Muscle of leg (tissue), 16 donors: ENCODE data around the gene RAMP1. TPM values are rescaled to one million over a fixed set of nuclear protein-coding genes. Genes with fewer than 3 reads are reported as not detected.

Source experiments
- DNase-seq: peaks from one replicate; pipeline ENCODE4 v3.0.0; 2013
- H3K27ac ChIP-seq: one replicate; pipeline ENCODE4 v1.5.1; 2013; ENCODE audit warnings: mild to moderate bottlenecking, low read length, control low read depth
- H3K27me3 ChIP-seq: one replicate; pipeline ENCODE4 v1.6.1; 2013; ENCODE audit warnings: low read length; ENCODE audit not compliant: control insufficient read depth, insufficient read depth
- H3K36me3 ChIP-seq: one replicate; pipeline ENCODE4 v1.6.1; 2013; ENCODE audit warnings: low read length; ENCODE audit not compliant: control insufficient read depth, insufficient read depth
- H3K4me1 ChIP-seq: one replicate; pipeline ENCODE4 v1.6.1; 2013; ENCODE audit warnings: low read length; ENCODE audit not compliant: control insufficient read depth, insufficient read depth
- H3K4me3 ChIP-seq: one replicate; pipeline ENCODE4 v1.5.1; 2013; ENCODE audit warnings: low read length, control low read depth
- H3K9me3 ChIP-seq: replicated peaks from 2 replicates; pipeline ENCODE4 v1.6.1; 2013; ENCODE audit warnings: low read depth, low read length; ENCODE audit not compliant: control insufficient read depth
- WGBS: methylation state at CpG from one replicate; pipeline ENCODE4 v1.1.5; 2013; ENCODE audit warnings: missing lambda C conversion rate; ENCODE audit not compliant: insufficient coverage; 5-methylcytosine and 5-hydroxymethylcytosine counted together
- long read RNA-seq, 11 donors: transcript quantifications; one replicate each; lab custom pipeline, GENCODE V29; 2026
- polyA plus RNA-seq, 8 donors: library from polyadenylated mRNA; unstranded; fragments of 120-200 nt; gene quantifications; one replicate each; pipeline versions ENCODE4 v1.2.1 to v1.2.3, GENCODE V29; 2013; ENCODE audit warnings: inconsistent platforms in 1 of 8, low replicate concordance in 1 of 8; ENCODE audit not compliant: insufficient read length in 8 of 8, insufficient read depth in 1 of 8
- total RNA-seq: library from RNA; stranded (reverse); fragments of 120-200 nt; gene quantifications from one replicate; pipeline ENCODE4 v1.2.4, GENCODE V29; 2013

RAMP1 gene
- total RNA-seq, result 41.5 TPM
- 10 to 100 TPM; 25.7 to 62.6 (median 43.2) TPM for polyA plus RNA-seq
- long read RNA-seq, donor 1, transcript RAMP1-201 (3 exons, 910 nt), result major isoform, 10 of 13 reads
- long read RNA-seq, donor 1, partial matches to known transcripts, result 0 of 13 reads
- long read RNA-seq, donor 1, other reads (novel, unspliced or antisense), result 0 of 13 reads
- long read RNA-seq, donor 2, partial matches to known transcripts, result 0 of 1 reads
- long read RNA-seq, donor 2, other reads (novel, unspliced or antisense), result 0 of 1 reads
- long read RNA-seq, donor 3, transcript RAMP1-201 (3 exons, 910 nt), result major isoform, 24 of 28 reads
- long read RNA-seq, donor 3, partial matches to known transcripts, result 0 of 28 reads
- long read RNA-seq, donor 3, other reads (novel, unspliced or antisense), result 0 of 28 reads
- long read RNA-seq, donor 4, transcript RAMP1-201 (3 exons, 910 nt), result major isoform, 16 of 18 reads
- long read RNA-seq, donor 4, partial matches to known transcripts, result 0 of 18 reads
- long read RNA-seq, donor 4, other reads (novel, unspliced or antisense), result 0 of 18 reads
- long read RNA-seq, donor 5, transcript RAMP1-202 (3 exons, 650 nt), result minor isoform, 13 of 68 reads
- long read RNA-seq, donor 5, transcript RAMP1-201 (3 exons, 910 nt), result major isoform, 54 of 68 reads
- long read RNA-seq, donor 5, partial matches to known transcripts, result 0 of 68 reads
- long read RNA-seq, donor 5, other reads (novel, unspliced or antisense), result 0 of 68 reads
- long read RNA-seq, donor 6, transcript RAMP1-202 (3 exons, 650 nt), result minor isoform, 11 of 66 reads
- long read RNA-seq, donor 6, transcript RAMP1-201 (3 exons, 910 nt), result major isoform, 50 of 66 reads
- long read RNA-seq, donor 6, partial matches to known transcripts, result 5 of 66 reads
- long read RNA-seq, donor 6, other reads (novel, unspliced or antisense), result 0 of 66 reads
- long read RNA-seq, donor 7, transcript RAMP1-201 (3 exons, 910 nt), result major isoform, 31 of 41 reads
- long read RNA-seq, donor 7, partial matches to known transcripts, result 6 of 41 reads
- long read RNA-seq, donor 7, other reads (novel, unspliced or antisense), result 0 of 41 reads
- long read RNA-seq, donor 8, transcript RAMP1-201 (3 exons, 910 nt), result major isoform, 12 of 14 reads
- long read RNA-seq, donor 8, partial matches to known transcripts, result 0 of 14 reads
- long read RNA-seq, donor 8, other reads (novel, unspliced or antisense), result 0 of 14 reads
- long read RNA-seq, donor 9, transcript RAMP1-201 (3 exons, 910 nt), result major isoform, 19 of 19 reads
- long read RNA-seq, donor 9, partial matches to known transcripts, result 0 of 19 reads
- long read RNA-seq, donor 9, other reads (novel, unspliced or antisense), result 0 of 19 reads
- long read RNA-seq, donor 10, transcript RAMP1-201 (3 exons, 910 nt), result major isoform, 33 of 37 reads
- long read RNA-seq, donor 10, partial matches to known transcripts, result 0 of 37 reads
- long read RNA-seq, donor 10, other reads (novel, unspliced or antisense), result 0 of 37 reads
- long read RNA-seq, donor 11, transcript RAMP1-201 (3 exons, 910 nt), result major isoform, 17 of 24 reads
- long read RNA-seq, donor 11, transcript RAMP1-202 (3 exons, 650 nt), result minor isoform, 7 of 24 reads
- long read RNA-seq, donor 11, partial matches to known transcripts, result 0 of 24 reads
- long read RNA-seq, donor 11, other reads (novel, unspliced or antisense), result 0 of 24 reads

DNA sequence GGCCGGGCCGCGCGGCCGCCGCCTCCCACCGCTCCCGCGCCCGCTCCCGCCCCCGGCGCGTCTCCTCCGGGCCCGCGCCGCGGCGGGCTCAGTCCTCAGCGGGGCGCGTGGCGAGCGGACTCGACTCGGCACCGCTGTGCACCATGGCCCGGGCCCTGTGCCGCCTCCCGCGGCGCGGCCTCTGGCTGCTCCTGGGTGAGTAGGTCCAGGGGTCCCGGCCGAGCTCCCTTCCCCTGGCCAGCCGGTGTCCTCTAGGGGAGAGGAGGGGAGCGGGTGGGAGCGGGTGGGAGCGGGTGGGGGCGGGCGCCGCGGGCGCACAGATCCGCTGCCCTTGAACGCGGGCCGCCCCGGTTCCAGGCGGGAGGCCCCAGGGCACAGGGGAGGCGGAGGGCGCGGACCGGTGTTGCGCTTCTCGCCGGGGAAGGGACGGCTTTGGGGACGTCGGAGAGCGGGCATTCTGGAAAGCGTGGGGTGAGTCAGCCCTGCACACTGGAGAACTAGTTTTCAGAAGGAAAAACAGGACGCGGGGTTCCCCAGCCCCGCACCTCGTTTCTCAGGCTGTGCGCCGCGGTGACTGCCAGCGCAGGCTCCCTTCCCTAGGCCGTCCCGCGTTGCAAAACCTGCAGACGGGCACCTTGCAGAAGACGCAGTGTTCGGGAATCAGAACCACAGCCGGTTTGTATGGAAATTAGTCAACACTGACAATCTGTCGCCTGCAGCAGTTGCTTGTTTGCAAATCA is at the start of gene RAMP1:
RAMP1 (plus strand) TSS at position 91 of the 740 bp plus-strand sequence; CDS start at position 144, 53 bp downstream.
- 2% methylated on average over 73 of the region's 79 CpGs for WGBS
- peaks cover 35% of the 10 kb centered on the region for H3K27me3 ChIP-seq
- H3K27ac ChIP-seq, result peak within 1 kb of the TSS; percentile 29
- H3K9me3 ChIP-seq, result no peaks in the 10 kb centered on the region
- H3K4me3 ChIP-seq, result peak within 1 kb of the TSS; percentile 32
- H3K36me3 ChIP-seq, result no peaks in the 10 kb centered on the region
- no peak for DNase-seq
- peaks cover 12% of the 10 kb centered on the region for H3K4me1 ChIP-seq

DNA sequence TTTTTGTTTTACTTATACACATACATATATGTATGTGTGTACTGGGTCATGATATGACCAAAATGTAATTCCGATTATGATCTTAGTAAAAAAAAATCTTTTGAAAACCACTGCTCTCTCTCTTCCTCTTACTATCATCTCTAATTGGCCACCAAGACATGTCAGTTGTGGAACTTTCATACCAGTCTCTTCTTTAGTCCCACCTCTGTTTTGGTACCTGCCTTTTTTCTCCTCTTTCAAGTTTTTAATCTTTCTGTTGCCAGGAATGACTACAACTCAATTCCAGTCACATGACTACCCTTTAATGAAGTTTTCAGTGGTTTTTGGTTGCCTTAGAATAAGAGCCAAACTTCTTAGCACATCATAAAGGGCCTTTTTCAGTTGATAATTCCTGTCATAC is 43.8 kb upstream of the RAMP1 start:
- Histone ChIP-seq H3K27ac (no peak overlapping the region), H3K27me3 (peaks cover under 1% of the 10 kb centered on the region), H3K36me3 (no peaks in the 10 kb centered on the region), H3K4me1 (no peaks in the 10 kb centered on the region), H3K4me3 (no peak overlapping the region), H3K9me3 (no peaks in the 10 kb centered on the region)
- WGBS, result no CpG with 5 or more reads among the region's 1 CpG
- DNase-seq, result no peak

DNA sequence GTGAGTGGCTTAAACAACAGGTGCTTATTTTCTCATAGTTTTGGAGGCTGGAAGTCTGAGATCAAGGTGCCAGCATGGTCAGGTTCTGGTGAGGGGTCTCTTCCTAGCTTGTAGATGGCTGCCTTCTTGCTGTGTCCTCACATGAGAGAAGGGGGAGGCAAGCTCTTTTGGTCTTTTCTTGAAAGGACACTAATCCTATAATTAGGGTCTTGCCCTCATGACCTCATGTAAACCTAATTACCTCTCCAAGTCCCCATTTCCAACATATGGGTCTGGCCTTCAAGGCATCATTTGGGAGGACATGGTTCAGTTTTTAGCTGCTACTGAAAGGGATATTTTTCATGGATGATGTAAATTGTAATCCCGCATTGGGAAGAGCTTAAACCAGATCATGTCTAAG is 42.9 kb upstream of the RAMP1 start:
- Histone ChIP-seq H3K36me3 (no peaks in the 10 kb centered on the region), H3K4me3 (no peak overlapping the region), H3K9me3 (no peaks in the 10 kb centered on the region), H3K27me3 (no peaks in the 10 kb centered on the region), H3K4me1 (no peaks in the 10 kb centered on the region), H3K27ac (no peak overlapping the region)
- no CpG with 5 or more reads among the region's 1 CpG for WGBS
- DNase-seq, result no peak

DNA sequence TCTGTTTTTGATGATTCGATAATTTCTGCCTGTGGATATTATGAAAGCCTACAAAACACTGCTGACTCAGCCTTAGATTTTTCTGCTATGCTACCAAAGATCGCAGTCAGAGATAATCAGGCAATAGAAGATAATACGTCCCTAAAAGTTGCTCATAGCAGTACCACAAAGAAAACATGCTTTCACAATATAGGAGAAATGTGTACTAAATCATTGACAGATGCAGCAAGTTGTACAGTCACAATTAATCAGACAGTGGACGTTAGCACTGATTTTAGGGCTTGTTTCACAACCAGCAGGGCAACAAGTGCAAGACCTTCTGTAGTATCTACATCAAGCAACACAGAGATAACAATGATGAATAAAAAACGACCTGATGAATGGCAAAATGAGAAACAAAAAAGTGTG is 41.4 kb upstream of the RAMP1 start:
- no peaks in the 10 kb centered on the region for H3K36me3 ChIP-seq

DNA sequence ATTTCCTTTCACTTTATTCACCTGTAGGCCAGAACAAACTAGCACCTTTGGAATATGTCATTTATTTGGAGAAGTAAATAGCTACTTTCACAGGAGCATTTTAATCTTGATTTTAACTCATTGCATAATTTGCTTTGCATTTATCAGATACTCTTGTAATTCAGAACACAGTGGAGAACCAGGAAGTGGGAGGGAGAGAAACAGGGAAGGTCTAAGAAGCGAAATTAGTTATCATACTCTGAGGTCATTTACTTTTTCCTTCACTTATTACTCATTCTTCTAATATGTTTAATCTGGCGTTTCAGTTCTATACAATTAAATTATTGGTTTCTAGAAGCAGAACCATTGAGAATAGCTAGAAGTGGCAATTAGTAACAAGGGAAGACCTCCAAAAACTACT is 40.2 kb upstream of the RAMP1 start:
- Histone ChIP-seq H3K27me3 (no peaks in the 10 kb centered on the region), H3K4me1 (no peaks in the 10 kb centered on the region), H3K9me3 (no peaks in the 10 kb centered on the region), H3K4me3 (no peak overlapping the region), H3K36me3 (no peaks in the 10 kb centered on the region), H3K27ac (no peak overlapping the region)
- no CpG with 5 or more reads among the region's 2 CpGs for WGBS
- DNase-seq, result no peak

More for the DNA sequence above, 41.4 kb upstream of the RAMP1 start:
- H3K9me3 ChIP-seq, result no peaks in the 10 kb centered on the region
- no CpG with 5 or more reads among the region's 5 CpGs for WGBS
- peak; percentile 15 for DNase-seq
- H3K27me3 ChIP-seq, result no peaks in the 10 kb centered on the region
- H3K4me1 ChIP-seq, result no peaks in the 10 kb centered on the region
- no peak overlapping the region for H3K27ac ChIP-seq
- H3K4me3 ChIP-seq, result no peak overlapping the region

DNA sequence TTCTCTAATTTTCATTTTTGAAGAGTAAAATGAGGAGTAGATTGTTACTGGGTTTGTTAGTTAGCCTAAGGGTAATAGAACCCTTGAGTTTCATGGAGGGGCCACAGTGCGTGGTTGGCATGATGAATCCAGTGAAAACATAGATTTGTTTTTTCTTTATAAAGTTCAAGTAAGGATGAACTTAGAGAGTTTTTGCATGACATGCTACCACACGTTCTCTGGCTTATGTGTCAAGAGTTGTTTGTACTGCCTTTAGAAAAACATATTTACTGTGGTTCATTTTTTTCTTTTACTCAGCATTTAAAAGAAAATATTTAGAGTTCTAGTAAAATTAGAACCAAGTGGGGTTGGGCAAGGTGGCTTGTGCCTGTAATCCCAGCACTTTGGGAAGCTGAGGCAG is 39.0 kb upstream of the RAMP1 start:
- no peak overlapping the region for H3K4me3 ChIP-seq
- no peaks in the 10 kb centered on the region for H3K9me3 ChIP-seq
- no peaks in the 10 kb centered on the region for H3K4me1 ChIP-seq
- no peaks in the 10 kb centered on the region for H3K36me3 ChIP-seq
- DNase-seq, result no peak
- H3K27ac ChIP-seq, result no peak overlapping the region
- H3K27me3 ChIP-seq, result no peaks in the 10 kb centered on the region
- 89% methylated on average over 1 of the region's 2 CpGs for WGBS

DNA sequence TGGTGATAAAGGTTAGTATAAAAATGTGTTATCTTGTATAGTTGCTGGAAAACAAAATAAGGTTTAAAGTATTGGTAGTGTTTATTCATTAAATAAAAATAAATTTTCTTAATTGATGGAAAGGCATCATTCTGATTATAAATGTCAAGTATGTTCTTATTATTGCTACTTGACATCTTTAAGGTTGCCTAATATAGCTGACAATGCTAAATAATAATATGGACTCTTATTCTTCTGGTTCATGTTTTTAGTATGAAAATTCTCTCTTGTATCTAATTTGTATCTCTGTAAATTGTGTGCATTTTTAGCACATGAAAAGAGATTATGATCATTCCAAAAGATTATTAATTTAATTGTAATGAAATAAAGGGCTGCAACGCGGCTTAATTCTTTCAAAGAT is 35.9 kb upstream of the RAMP1 start:
- no peak overlapping the region for H3K27ac ChIP-seq
- H3K9me3 ChIP-seq, result no peaks in the 10 kb centered on the region
- no peak overlapping the region for H3K4me3 ChIP-seq
- H3K36me3 ChIP-seq, result no peaks in the 10 kb centered on the region
- H3K4me1 ChIP-seq, result no peaks in the 10 kb centered on the region
- no peaks in the 10 kb centered on the region for H3K27me3 ChIP-seq
- no peak for DNase-seq
- WGBS, result no CpG with 5 or more reads among the region's 2 CpGs

DNA sequence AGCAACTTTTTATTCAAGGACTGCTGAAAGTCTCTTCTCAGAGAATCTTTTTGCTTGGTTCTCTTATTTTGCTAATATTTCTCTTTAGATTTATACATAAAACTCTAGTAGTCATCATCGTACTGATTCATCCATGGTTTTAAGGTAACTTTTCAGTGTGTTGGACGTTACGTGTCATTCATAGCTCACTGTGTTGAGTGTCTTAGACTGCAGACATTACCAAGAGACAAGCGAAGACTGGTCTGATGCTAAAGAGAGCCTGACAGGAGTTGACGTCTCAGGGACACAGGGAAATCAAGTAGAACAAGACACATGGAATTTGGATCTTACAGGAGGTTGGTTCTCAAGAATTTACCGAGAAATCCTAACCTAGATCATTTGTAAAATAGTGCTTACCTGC is 35.3 kb upstream of the RAMP1 start:
- H3K9me3 ChIP-seq, result no peaks in the 10 kb centered on the region
- no peak overlapping the region for H3K27ac ChIP-seq
- H3K4me3 ChIP-seq, result no peak overlapping the region
- 76% methylated on average over 4 of the region's 6 CpGs for WGBS
- no peaks in the 10 kb centered on the region for H3K4me1 ChIP-seq
- H3K36me3 ChIP-seq, result no peaks in the 10 kb centered on the region
- no peak for DNase-seq
- no peaks in the 10 kb centered on the region for H3K27me3 ChIP-seq
